Activated naive CD4-positive, alpha-beta T cell treated with anti-CD3 and anti-CD28 coated beads, Interleukin-2, amount 50 U/mL, for 24 hours (primary cell): ENCODE data around the gene SLC30A1.
"Not testable (repeated sequence)": the region's sequence is repeated elsewhere in the genome, so short reads cannot be mapped to it uniquely, and the experiment has no call there.

Experiments
- H3K27ac Mint-ChIP-seq: one replicate; pipeline ENCODE4 v1.8.0; 2021; ENCODE audit warnings: mild to moderate bottlenecking, mixed read lengths
- H3K27me3 Mint-ChIP-seq: one replicate; pipeline ENCODE4 v1.8.0; 2021; ENCODE audit warnings: mixed read lengths
- H3K36me3 Mint-ChIP-seq: one replicate; pipeline ENCODE4 v1.8.0; 2021; ENCODE audit warnings: mixed read lengths
- H3K4me1 Mint-ChIP-seq: one replicate; pipeline ENCODE4 v1.8.0; 2021; ENCODE audit warnings: mixed read lengths
- H3K4me3 Mint-ChIP-seq: one replicate; pipeline ENCODE4 v1.8.0; 2021; ENCODE audit warnings: mild to moderate bottlenecking, mixed read lengths
- H3K9me3 Mint-ChIP-seq: one replicate; pipeline ENCODE4 v1.8.0; 2021; ENCODE audit warnings: mixed read lengths

Gene SLC30A1

GRCh38 chr1:211549092-211549711 is 29.8 kb downstream of the SLC30A1 start:
- Mint-ChIP-seq H3K9me3 (no peaks in the 10 kb centered on the region), H3K36me3 (no peaks in the 10 kb centered on the region), H3K4me3 (no peak overlapping the region), H3K4me1 (no peaks in the 10 kb centered on the region), H3K27ac (no peak overlapping the region), H3K27me3 (no peaks in the 10 kb centered on the region)

DNA sequence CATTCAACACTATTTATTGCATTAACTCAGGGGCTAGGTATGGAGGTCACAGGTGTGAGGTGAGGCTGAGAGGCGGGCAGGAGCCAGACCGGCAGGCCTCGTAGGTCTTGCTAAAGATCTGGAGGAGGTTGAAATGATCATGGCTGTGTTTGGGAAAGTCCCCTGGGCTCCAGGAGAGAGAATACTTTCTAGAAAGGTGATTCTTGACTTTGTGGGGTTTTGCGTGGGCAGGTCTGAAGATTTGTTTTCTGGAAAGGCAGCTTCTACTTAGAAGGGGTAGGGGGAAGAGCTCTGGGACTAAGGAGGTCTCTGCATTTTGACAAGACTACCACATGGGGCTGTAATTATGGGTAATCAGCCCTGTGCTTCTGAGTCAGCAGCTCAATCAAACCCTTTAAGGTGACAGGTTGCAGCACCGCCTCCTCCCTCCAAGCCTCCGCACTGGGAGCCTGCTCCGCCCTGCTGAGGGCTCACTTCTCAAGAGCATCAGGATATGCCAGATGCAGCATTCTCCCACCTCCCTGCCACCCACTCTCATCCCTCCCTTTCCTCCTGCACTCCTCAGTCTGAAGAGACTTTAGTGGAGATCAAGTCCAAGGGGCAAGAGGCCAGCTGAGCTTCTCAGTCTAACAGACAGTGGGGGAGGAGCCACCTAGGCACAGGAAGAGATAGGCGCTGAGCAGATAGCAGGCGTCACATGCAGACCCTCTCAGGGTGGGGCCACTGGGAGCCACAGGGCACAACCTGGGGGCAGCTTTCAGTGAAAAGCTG is 30.5 kb downstream of the SLC30A1 start:
- H3K4me1 Mint-ChIP-seq: no peaks in the 10 kb centered on the region
- H3K27me3 Mint-ChIP-seq: no peaks in the 10 kb centered on the region
- no peaks in the 10 kb centered on the region for H3K9me3 Mint-ChIP-seq
- no peak overlapping the region for H3K27ac Mint-ChIP-seq
- no peak overlapping the region for H3K4me3 Mint-ChIP-seq
- H3K36me3 Mint-ChIP-seq: no peaks in the 10 kb centered on the region

GRCh38 chr1:211547710-211548109 is 31.3 kb downstream of the SLC30A1 start:
- no peaks in the 10 kb centered on the region for H3K4me1 Mint-ChIP-seq
- no peaks in the 10 kb centered on the region for H3K9me3 Mint-ChIP-seq

DNA sequence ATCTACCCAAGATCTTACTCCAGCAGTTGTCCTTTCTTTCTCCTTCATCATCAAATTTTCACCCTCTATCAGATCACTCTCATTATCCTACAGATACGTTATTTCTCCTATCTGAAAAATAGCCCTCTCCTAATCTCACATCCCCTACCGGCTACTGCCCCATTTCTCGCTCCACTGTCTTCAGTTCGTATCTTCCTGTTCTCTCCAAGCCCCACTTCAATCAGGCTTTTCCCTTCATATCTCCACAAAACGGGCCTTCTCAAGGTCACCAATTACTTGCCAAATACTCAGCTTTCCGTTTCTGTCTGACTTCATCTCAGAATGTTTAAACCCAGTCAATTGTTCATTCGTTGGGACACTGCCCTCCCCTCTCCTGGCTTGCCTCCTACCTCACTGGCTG is 32.4 kb downstream of the SLC30A1 start:
- no peak overlapping the region for H3K4me3 Mint-ChIP-seq
- no peaks in the 10 kb centered on the region for H3K9me3 Mint-ChIP-seq
- no peaks in the 10 kb centered on the region for H3K36me3 Mint-ChIP-seq
- peaks cover 1% of the 10 kb centered on the region for H3K27me3 Mint-ChIP-seq
- no peak overlapping the region for H3K27ac Mint-ChIP-seq
- H3K4me1 Mint-ChIP-seq: peaks cover 6% of the 10 kb centered on the region

More at GRCh38 chr1:211547710-211548109, 31.3 kb downstream of the SLC30A1 start:
- no peak overlapping the region for H3K4me3 Mint-ChIP-seq
- H3K27me3 Mint-ChIP-seq: no peaks in the 10 kb centered on the region
- H3K36me3 Mint-ChIP-seq: no peaks in the 10 kb centered on the region
- no peak overlapping the region for H3K27ac Mint-ChIP-seq

- peaks cover 2% of the 10 kb centered on the region for H3K27me3 Mint-ChIP-seq
- H3K9me3 Mint-ChIP-seq: no peaks in the 10 kb centered on the region
- peaks cover 6% of the 10 kb centered on the region for H3K4me1 Mint-ChIP-seq
- H3K4me3 Mint-ChIP-seq: no peak overlapping the region
- no peak overlapping the region for H3K27ac Mint-ChIP-seq
- H3K36me3 Mint-ChIP-seq: peaks cover 1% of the 10 kb centered on the region
Observed at GRCh38 chr1:211543025-211543424, 35.9 kb downstream of the SLC30A1 start.

DNA sequence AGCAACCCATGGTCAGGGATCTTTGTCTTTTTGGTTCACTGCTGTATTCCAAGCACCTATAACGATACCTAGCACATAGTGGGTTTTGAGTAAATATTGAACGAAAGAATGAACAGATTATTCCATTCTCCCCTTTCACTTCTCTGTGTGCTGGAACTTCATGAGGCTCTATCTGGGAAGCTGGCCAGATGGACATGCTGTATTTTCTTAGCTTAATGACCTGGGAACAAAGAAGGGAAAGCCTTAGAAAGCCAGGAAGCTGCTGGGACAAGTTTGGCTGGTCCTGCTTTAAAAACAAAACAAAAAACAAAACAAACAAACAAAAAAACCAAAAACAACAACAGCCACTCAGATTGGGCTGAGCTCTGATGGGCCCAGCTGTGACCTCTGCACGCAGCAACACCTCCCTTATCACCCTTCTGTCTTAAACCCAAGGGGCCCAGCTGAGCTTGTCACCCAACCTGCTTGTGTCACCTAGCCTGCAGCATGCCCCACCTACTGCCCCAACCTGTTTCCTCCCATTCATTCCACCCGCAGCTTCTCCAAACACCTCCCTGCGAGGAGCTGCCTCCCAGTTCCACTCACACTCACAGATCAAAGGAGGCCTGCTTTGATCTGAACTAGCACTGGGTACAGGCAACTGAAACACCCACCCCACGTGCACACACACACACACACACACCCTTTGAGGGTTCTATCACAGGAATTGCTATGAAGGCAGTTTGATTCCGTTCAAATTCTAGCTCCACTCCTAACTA is 37.1 kb downstream of the SLC30A1 start:
- peaks cover 2% of the 10 kb centered on the region for H3K27me3 Mint-ChIP-seq
- no peak overlapping the region for H3K4me3 Mint-ChIP-seq
- H3K9me3 Mint-ChIP-seq: no peaks in the 10 kb centered on the region
- H3K27ac Mint-ChIP-seq: no peak overlapping the region
- peaks cover 1% of the 10 kb centered on the region for H3K36me3 Mint-ChIP-seq
- peaks cover 6% of the 10 kb centered on the region for H3K4me1 Mint-ChIP-seq

DNA sequence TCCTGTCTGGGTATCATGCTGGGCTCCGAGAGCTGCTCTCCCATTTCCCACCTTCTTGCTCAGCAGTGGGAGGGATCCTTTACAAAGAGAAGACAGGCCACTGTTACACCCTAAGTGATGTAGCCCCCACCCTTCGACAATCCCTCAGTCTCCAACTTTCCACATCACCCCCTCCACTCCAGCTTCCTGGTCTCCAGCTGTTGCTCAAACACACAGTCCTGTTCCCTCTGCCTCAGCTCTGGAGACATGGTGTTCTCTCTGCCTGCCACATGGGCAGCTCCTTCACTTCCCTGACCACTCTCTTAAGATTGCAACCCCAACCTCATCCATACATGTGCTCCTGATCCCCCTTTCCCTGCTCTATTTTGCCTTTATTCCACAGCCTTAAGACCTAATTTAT is 37.7 kb downstream of the SLC30A1 start:
- H3K27me3 Mint-ChIP-seq: peaks cover 2% of the 10 kb centered on the region
- no peaks in the 10 kb centered on the region for H3K9me3 Mint-ChIP-seq
- H3K27ac Mint-ChIP-seq: no peak overlapping the region
- H3K4me3 Mint-ChIP-seq: no peak overlapping the region
- H3K4me1 Mint-ChIP-seq: peaks cover 6% of the 10 kb centered on the region
- peaks cover 1% of the 10 kb centered on the region for H3K36me3 Mint-ChIP-seq

DNA sequence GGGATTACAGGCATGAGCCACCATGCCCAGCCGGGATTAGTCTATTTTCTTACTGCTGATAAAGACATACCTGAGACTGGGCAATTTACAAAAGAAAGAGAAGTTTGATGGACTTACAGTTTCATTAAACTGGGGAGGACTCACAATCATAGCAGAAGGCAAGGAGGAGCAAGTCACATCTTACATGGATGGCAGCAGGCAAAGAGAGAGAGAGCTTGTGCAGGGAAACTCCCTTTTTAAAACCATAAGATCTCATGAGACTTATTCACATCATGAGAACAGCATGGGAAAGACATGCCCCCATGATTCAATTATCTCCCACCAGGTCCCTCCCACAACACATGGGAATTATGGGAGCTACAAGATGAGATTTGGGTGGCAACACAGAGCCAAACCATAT is 38.1 kb downstream of the SLC30A1 start:
- H3K9me3 Mint-ChIP-seq, H3K27me3 Mint-ChIP-seq, H3K4me3 Mint-ChIP-seq, H3K27ac Mint-ChIP-seq, H3K4me1 Mint-ChIP-seq, H3K36me3 Mint-ChIP-seq: not testable (repeated sequence)

GRCh38 chr1:211538287-211538686 is 40.7 kb downstream of the SLC30A1 start:
- H3K27me3 Mint-ChIP-seq: peaks cover 2% of the 10 kb centered on the region
- no peak overlapping the region for H3K4me3 Mint-ChIP-seq
- H3K36me3 Mint-ChIP-seq: peaks cover 1% of the 10 kb centered on the region

DNA sequence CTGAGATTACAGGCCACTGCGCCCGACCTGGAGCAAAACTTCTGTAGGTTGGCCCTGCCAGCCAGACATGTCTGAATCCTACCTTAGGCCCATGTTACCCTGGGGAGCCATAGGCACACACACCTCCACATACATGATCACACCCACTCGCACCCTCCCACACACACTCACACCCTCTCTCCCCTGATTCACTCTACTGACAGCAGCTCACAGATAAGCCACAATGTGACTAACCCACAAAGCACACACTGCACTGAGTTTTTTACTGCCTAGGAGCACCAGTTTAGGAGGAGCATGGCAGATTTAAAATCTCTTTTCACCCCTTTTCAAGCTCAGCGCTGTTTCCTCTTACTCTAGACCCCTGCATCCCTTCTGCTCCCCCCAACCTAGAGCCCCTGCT is 41.7 kb downstream of the SLC30A1 start:
- Mint-ChIP-seq H3K4me3 (no peak overlapping the region), H3K36me3 (peaks cover 1% of the 10 kb centered on the region), H3K4me1 (peaks cover 4% of the 10 kb centered on the region), H3K27me3 (peaks cover 2% of the 10 kb centered on the region), H3K9me3 (no peaks in the 10 kb centered on the region), H3K27ac (no peak overlapping the region)

More at GRCh38 chr1:211538287-211538686, 40.7 kb downstream of the SLC30A1 start:
- Mint-ChIP-seq H3K9me3 (no peaks in the 10 kb centered on the region), H3K27ac (peak overlapping the region; percentile 55), H3K4me1 (peaks cover 6% of the 10 kb centered on the region)

DNA sequence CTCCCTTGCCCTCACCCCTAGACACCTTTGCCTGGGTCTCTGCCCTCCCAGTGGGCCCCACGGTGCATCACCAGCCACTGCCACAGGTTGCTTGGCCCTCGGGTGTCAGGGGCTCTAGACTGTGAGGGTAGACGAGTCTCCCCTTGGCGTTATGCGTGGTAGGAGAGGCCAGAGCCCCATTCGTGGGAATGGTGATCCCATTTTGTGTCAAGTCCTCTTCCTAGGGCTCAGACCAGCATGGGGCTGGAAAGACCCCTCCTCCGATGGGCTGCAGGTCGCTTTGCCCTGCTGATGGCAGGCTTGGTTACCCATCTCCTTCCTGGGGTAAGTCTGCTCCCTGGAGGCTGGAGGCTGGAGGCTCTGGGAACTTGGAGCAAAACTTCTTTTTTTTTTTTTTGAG is 42.4 kb downstream of the SLC30A1 start:
- Mint-ChIP-seq H3K36me3 (peaks cover 1% of the 10 kb centered on the region), H3K4me1 (no peaks in the 10 kb centered on the region), H3K4me3 (no peak overlapping the region), H3K27ac (no peak overlapping the region), H3K9me3 (no peaks in the 10 kb centered on the region), H3K27me3 (peaks cover 1% of the 10 kb centered on the region)

DNA sequence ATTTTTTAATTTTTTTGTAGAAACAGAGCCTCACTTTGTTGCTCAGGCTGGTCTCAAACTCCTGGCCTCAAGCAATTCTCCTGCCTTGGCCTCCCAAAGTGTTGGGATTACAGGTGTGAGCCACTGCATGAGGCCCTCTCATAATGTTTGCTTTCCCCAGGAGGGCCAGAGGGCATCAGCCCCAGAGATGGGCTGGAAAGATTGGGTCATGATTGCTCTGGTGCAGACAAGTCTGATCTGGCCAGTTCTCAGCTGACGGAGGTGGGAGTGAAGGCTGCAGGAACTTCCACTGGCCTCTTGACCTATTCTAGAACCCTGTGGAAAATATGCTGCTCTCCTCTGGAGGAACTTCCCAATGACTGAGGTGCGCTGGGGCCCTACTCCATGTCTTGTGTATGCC is 43.6 kb downstream of the SLC30A1 start:
- Mint-ChIP-seq H3K9me3 (no peaks in the 10 kb centered on the region), H3K27ac (no peak overlapping the region), H3K4me1 (no peaks in the 10 kb centered on the region), H3K27me3 (peaks cover 1% of the 10 kb centered on the region), H3K36me3 (no peaks in the 10 kb centered on the region), H3K4me3 (no peak overlapping the region)

- H3K27ac Mint-ChIP-seq: peak overlapping the region; percentile 24
- no peaks in the 10 kb centered on the region for H3K9me3 Mint-ChIP-seq
- H3K4me3 Mint-ChIP-seq: no peak overlapping the region
- H3K36me3 Mint-ChIP-seq: no peaks in the 10 kb centered on the region
- H3K4me1 Mint-ChIP-seq: no peaks in the 10 kb centered on the region
- H3K27me3 Mint-ChIP-seq: peaks cover 1% of the 10 kb centered on the region
Observed at GRCh38 chr1:211534545-211535291, 44.2 kb downstream of the SLC30A1 start.

GRCh38 chr1:211532088-211532444 is 46.9 kb downstream of the SLC30A1 start:
- Mint-ChIP-seq H3K4me1 (peaks cover 14% of the 10 kb centered on the region), H3K9me3 (no peaks in the 10 kb centered on the region), H3K36me3 (no peaks in the 10 kb centered on the region), H3K4me3 (no peak overlapping the region), H3K27ac (no peak overlapping the region), H3K27me3 (no peaks in the 10 kb centered on the region)

DNA sequence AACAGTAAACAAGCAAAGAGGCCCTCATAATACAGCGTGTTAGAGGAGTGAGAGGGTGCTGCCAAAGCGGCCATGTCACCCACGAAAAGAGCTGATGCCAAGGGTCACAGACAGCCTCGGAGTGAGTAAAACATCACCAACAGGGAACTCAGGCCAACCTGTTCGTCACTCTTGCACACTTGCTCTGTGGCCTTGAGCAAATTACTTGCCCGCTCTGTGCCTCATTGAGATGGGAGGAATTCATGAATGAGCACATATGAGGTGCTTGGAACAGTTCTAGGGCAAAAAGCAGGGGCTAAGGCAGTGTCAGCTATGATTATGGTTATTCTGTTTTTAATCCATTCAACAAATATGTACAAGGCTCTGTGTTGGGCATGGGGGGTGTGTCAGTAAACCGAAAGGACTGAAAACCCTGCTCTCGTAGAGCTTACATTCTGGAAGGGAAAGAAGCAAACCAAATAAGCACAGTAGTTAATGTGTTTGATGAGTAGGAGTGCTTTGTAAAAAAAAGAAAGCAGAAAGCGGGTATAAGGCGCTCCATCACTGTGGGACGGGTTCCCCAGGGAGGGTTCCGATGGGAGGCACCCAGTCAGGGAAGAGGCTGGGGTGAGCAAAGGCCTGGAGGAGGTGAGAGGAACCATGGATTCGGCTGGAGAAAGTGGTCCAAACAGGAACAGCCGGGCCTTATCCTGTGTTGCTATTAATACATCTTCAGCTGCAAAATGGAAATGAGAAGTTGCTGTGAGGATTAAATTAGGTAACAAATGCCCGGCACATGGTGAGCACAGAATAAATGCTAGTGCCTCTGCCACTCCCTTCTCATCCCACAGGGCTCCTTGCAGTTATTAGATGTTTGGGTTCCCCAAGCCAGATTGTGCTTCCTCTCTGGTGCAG is 47.5 kb downstream of the SLC30A1 start:
- peaks cover 17% of the 10 kb centered on the region for H3K4me1 Mint-ChIP-seq
- H3K36me3 Mint-ChIP-seq: no peaks in the 10 kb centered on the region
- no peaks in the 10 kb centered on the region for H3K27me3 Mint-ChIP-seq
- no peaks in the 10 kb centered on the region for H3K9me3 Mint-ChIP-seq
- H3K27ac Mint-ChIP-seq: no peak overlapping the region
- no peak overlapping the region for H3K4me3 Mint-ChIP-seq
